SK-N-SH (cell line): ENCODE results near the gene UNC93B1.

Source experiments
- CHD2 ChIP-seq: fragments of 150-350 bp; IDR thresholded peaks from 2 replicates; pipeline ENCODE4 v1.6.1; 2018; ENCODE audit warnings: low read length; ENCODE audit not compliant: partially characterized antibody
- EP300 ChIP-seq, 2 experiments: IDR thresholded peaks; 2 replicates each; pipeline versions ENCODE4 v1.4.0 to v1.6.1; 2012; ENCODE audit warnings: borderline replicate concordance in 1 of 2, low read depth in 1 of 2, low read length in 1 of 2
- JUND ChIP-seq: IDR thresholded peaks from 2 replicates; pipeline ENCODE4 v1.4.0; 2012
- POLR2AphosphoS5 ChIP-seq: IDR thresholded peaks from 2 replicates; pipeline ENCODE4 v1.6.1; 2012; ENCODE audit warnings: low read depth, low read length
- RAD21 ChIP-seq: IDR thresholded peaks from 2 replicates; pipeline ENCODE4 v1.6.1; 2012; ENCODE audit warnings: mild to moderate bottlenecking, low read length
- RFX5 ChIP-seq: IDR thresholded peaks from 2 replicates; pipeline ENCODE4 v1.6.1; 2012; ENCODE audit warnings: mild to moderate bottlenecking, improper control_type of control experiment, low read length
- SMC3 ChIP-seq: IDR thresholded peaks from 2 replicates; pipeline ENCODE4 v1.6.1; 2012; ENCODE audit warnings: low read depth, low read length, improper control_type of control experiment
- TAF1 ChIP-seq: IDR thresholded peaks from 2 replicates; pipeline ENCODE4 v1.6.1; 2012; ENCODE audit warnings: low read depth, mild to moderate bottlenecking, low read length, moderate library complexity, borderline replicate concordance
- YY1 ChIP-seq: IDR thresholded peaks from 2 replicates; pipeline ENCODE4 v1.4.0; 2012; ENCODE audit warnings: low read depth, mild to moderate bottlenecking
- TF ChIP-seq, protein P1 (sequence below): fragments of 150-350 bp; IDR thresholded peaks from 2 replicates; pipeline ENCODE4 v1.6.1; 2017; ENCODE audit warnings: antibody characterized with exemption, low read length, low read depth, borderline replicate concordance
- TF ChIP-seq, protein P2 (sequence below): fragments of 200-600 bp; sonication (generic); IDR thresholded peaks from 2 replicates; pipeline ENCODE4 v1.6.1; 2017; ENCODE audit warnings: antibody characterized with exemption, mild to moderate bottlenecking, moderate library complexity
- TF ChIP-seq, protein P3 (sequence below): IDR thresholded peaks from 2 replicates; pipeline ENCODE4 v1.6.1; 2012; ENCODE audit warnings: mild to moderate bottlenecking, low read depth, low read length, moderate library complexity

DNA sequence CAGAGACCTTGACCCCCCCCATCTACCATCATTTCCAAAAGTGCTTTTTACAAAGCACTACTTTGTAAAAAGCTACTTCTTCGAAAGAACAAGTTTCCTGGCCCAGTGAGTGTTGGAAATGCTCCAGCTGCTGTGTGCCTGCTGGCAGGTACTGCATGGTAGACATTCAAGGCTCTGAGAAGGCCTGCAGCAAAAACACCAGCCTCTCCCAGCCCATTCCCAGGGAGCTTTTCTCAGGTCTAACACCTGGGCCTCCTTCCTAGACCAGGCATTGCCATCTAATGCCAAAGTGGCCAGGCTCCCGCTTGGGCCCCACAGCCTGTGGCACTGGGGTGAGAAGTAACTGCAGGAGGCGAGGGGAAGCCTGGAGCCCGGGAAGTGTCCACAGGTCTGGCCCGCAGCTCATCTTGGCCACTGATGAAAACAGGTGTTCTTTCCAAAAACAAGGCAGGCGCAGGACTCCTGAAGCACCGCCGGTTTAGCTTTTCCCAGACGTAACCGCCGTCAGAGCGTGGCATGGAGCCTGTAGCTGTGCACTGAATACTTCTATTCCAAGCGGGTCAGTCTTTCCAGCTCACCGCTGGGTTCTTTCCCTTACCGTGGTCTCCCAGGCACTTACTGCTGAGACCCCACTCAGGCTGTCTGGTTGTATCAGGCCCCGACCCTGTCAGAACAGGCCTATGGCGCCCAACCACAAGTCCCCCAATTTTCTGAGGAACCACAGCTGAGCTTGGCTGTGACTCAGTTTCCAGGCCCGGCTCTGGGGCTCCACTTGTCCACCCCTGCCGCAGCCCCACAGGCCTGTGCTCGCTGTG, 33.7 kb upstream of the UNC93B1 start:
- TF ChIP-seq, protein P1, sequence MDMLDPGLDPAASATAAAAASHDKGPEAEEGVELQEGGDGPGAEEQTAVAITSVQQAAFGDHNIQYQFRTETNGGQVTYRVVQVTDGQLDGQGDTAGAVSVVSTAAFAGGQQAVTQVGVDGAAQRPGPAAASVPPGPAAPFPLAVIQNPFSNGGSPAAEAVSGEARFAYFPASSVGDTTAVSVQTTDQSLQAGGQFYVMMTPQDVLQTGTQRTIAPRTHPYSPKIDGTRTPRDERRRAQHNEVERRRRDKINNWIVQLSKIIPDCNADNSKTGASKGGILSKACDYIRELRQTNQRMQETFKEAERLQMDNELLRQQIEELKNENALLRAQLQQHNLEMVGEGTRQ: no peak
- TF ChIP-seq EP300 (IDR thresholded peaks at IDR 0.05; ENCODE audit: borderline replicate concordance in 1 of 2, low read depth in 1 of 2, low read length in 1 of 2): no peak
- no peak for TF ChIP-seq SMC3
- TF ChIP-seq YY1: no peak
- TF ChIP-seq RFX5: no peak
- no peak for TF ChIP-seq TAF1
- no peak for TF ChIP-seq POLR2AphosphoS5
- TF ChIP-seq CHD2: no peak
- TF ChIP-seq, protein P2, sequence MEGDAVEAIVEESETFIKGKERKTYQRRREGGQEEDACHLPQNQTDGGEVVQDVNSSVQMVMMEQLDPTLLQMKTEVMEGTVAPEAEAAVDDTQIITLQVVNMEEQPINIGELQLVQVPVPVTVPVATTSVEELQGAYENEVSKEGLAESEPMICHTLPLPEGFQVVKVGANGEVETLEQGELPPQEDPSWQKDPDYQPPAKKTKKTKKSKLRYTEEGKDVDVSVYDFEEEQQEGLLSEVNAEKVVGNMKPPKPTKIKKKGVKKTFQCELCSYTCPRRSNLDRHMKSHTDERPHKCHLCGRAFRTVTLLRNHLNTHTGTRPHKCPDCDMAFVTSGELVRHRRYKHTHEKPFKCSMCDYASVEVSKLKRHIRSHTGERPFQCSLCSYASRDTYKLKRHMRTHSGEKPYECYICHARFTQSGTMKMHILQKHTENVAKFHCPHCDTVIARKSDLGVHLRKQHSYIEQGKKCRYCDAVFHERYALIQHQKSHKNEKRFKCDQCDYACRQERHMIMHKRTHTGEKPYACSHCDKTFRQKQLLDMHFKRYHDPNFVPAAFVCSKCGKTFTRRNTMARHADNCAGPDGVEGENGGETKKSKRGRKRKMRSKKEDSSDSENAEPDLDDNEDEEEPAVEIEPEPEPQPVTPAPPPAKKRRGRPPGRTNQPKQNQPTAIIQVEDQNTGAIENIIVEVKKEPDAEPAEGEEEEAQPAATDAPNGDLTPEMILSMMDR: no peak
- TF ChIP-seq, protein P3, sequence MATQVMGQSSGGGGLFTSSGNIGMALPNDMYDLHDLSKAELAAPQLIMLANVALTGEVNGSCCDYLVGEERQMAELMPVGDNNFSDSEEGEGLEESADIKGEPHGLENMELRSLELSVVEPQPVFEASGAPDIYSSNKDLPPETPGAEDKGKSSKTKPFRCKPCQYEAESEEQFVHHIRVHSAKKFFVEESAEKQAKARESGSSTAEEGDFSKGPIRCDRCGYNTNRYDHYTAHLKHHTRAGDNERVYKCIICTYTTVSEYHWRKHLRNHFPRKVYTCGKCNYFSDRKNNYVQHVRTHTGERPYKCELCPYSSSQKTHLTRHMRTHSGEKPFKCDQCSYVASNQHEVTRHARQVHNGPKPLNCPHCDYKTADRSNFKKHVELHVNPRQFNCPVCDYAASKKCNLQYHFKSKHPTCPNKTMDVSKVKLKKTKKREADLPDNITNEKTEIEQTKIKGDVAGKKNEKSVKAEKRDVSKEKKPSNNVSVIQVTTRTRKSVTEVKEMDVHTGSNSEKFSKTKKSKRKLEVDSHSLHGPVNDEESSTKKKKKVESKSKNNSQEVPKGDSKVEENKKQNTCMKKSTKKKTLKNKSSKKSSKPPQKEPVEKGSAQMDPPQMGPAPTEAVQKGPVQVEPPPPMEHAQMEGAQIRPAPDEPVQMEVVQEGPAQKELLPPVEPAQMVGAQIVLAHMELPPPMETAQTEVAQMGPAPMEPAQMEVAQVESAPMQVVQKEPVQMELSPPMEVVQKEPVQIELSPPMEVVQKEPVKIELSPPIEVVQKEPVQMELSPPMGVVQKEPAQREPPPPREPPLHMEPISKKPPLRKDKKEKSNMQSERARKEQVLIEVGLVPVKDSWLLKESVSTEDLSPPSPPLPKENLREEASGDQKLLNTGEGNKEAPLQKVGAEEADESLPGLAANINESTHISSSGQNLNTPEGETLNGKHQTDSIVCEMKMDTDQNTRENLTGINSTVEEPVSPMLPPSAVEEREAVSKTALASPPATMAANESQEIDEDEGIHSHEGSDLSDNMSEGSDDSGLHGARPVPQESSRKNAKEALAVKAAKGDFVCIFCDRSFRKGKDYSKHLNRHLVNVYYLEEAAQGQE: no peak
- no peak for TF ChIP-seq JUND
- no peak for TF ChIP-seq RAD21
